H1 (cell line): Measurements from ENCODE around the gene MAOB. TPM values are rescaled to one million over a fixed set of nuclear protein-coding genes. Genes with fewer than 3 reads are reported as not detected.

Source experiments
- CTCF ChIA-PET: fragments of 300-600 bp; sonication (Branson Sonifier 250); formaldehyde crosslinking; loops from one replicate; lab custom pipeline; 2021; ENCODE audit not compliant: partially characterized antibody; lab: Charles Lee
- POLR2A ChIA-PET: fragments of 300-600 bp; sonication (Branson Sonifier 250); formaldehyde crosslinking; loops from one replicate; lab custom pipeline; 2021; ENCODE audit warnings: inconsistent platforms; ENCODE audit not compliant: partially characterized antibody; lab: Charles Lee
- DNase-seq, 2 experiments: peaks; one replicate each; pipeline versions ENCODE4 v3.0.0 to v3.0.0-alpha.2; 2010 to 2022; ENCODE audit warnings: low spot score in 2 of 2, low read depth in 1 of 2, mixed read lengths in 1 of 2
- FAIRE-seq: peaks from 2 replicates; lab custom pipeline; 2011; peaks lifted over from hg19 to GRCh38; lab: Jason Lieb, UNC
- H2AFZ ChIP-seq: 2 replicates; pipeline ENCODE4 v1.8.1; 2012; ENCODE audit warnings: low read length, inconsistent platforms
- H2AK5ac ChIP-seq: 2 replicates; pipeline ENCODE4 v1.6.1; 2013; ENCODE audit warnings: low read depth, low read length
- H2BK120ac ChIP-seq: replicated peaks from 2 replicates; pipeline ENCODE3; 2013; ENCODE audit warnings: low read depth, low read length, inconsistent platforms
- H2BK12ac ChIP-seq: 2 replicates; pipeline ENCODE4 v1.6.1; 2013; ENCODE audit warnings: low read depth, low read length
- H2BK15ac ChIP-seq: 2 replicates; pipeline ENCODE4 v1.6.1; 2013; ENCODE audit warnings: low read length
- H2BK20ac ChIP-seq: 2 replicates; pipeline ENCODE4 v1.6.1; 2013; ENCODE audit warnings: low read length
- H2BK5ac ChIP-seq: 2 replicates; pipeline ENCODE4 v1.6.1; 2013; ENCODE audit warnings: low read depth, low read length
- H3K14ac ChIP-seq: 2 replicates; pipeline ENCODE4 v1.6.1; 2013; ENCODE audit warnings: inconsistent platforms; ENCODE audit not compliant: insufficient read length
- H3K18ac ChIP-seq: 2 replicates; pipeline ENCODE4 v1.6.1; 2013; ENCODE audit warnings: low read length; ENCODE audit errors: extremely low read depth
- H3K23ac ChIP-seq: 2 replicates; pipeline ENCODE4 v1.6.1; 2013; ENCODE audit warnings: inconsistent platforms; ENCODE audit not compliant: insufficient read length
- H3K23me2 ChIP-seq: 2 replicates; pipeline ENCODE4 v1.6.1; 2013; ENCODE audit warnings: low read depth, low read length
- H3K27ac ChIP-seq: 2 replicates; pipeline ENCODE4 v1.6.1; 2011; ENCODE audit warnings: low read depth, low read length, inconsistent platforms
- H3K27me3 ChIP-seq, 4 experiments: replicated peaks in 1 of 4; 1 replicate in 1 of 4; 2 replicates in 3 of 4; pipeline versions ENCODE4 v1.6.1 to v1.8.1; 2011 to 2013; ENCODE audit warnings: low read length in 3 of 4, mild to moderate bottlenecking in 3 of 4, inconsistent platforms in 2 of 4, mixed read lengths in 2 of 4, moderate library complexity in 1 of 4; ENCODE audit not compliant: control insufficient read depth in 3 of 4, insufficient read depth in 3 of 4; ENCODE audit errors: extremely low read depth in 1 of 4
- H3K36me3 ChIP-seq, 4 experiments: 2 replicates each; pipeline versions ENCODE4 v1.6.1 to v1.8.1; 2011 to 2013; ENCODE audit warnings: mild to moderate bottlenecking in 4 of 4, low read length in 3 of 4, moderate library complexity in 2 of 4, control low read depth in 1 of 4, inconsistent platforms in 1 of 4; ENCODE audit not compliant: insufficient read depth in 4 of 4, control insufficient read depth in 2 of 4
- H3K4ac ChIP-seq: replicated peaks from 2 replicates; pipeline ENCODE3; 2013; ENCODE audit warnings: low read length, low read depth, mixed read lengths, inconsistent platforms; ENCODE audit not compliant: insufficient read length
- H3K4me1 ChIP-seq, 4 experiments: replicated peaks in 1 of 4; 1 replicate in 1 of 4; 2 replicates in 3 of 4; pipeline versions ENCODE4 v1.6.1 to v1.8.1; 2011 to 2013; ENCODE audit warnings: low read length in 3 of 4, inconsistent platforms in 2 of 4, mixed read lengths in 1 of 4; ENCODE audit not compliant: insufficient read depth in 4 of 4, control insufficient read depth in 3 of 4
- H3K4me2 ChIP-seq, 2 experiments: 2 replicates each; pipeline versions ENCODE4 v1.6.1 to v1.8.1; 2011 to 2013; ENCODE audit warnings: low read depth in 2 of 2, low read length in 2 of 2, control low read depth in 1 of 2, inconsistent platforms in 1 of 2, mild to moderate bottlenecking in 1 of 2; ENCODE audit not compliant: insufficient read depth in 1 of 2
- H3K4me3 ChIP-seq, 4 experiments: fragments of 200-600, 300-600 bp in 1 of 4; sonication (generic), shearing (Covaris generic), sonication (Bioruptor Twin) in 1 of 4; 2 replicates each; pipeline versions ENCODE4 v1.5.1 to v1.8.1; 2011 to 2016; ENCODE audit warnings: low read length in 4 of 4, low read depth in 3 of 4, control low read depth in 2 of 4, inconsistent platforms in 2 of 4, mild to moderate bottlenecking in 2 of 4, mixed read lengths in 1 of 4, moderate library complexity in 1 of 4; ENCODE audit not compliant: insufficient read depth in 2 of 4; ENCODE audit errors: extremely low read depth in 1 of 4
- H3K56ac ChIP-seq: replicated peaks from 2 replicates; pipeline ENCODE3; 2013; ENCODE audit warnings: low read depth, mild to moderate bottlenecking, mixed read lengths, low read length, inconsistent platforms; ENCODE audit not compliant: insufficient read length
- H3K79me1 ChIP-seq: 2 replicates; pipeline ENCODE4 v1.6.1; 2013; ENCODE audit warnings: low read depth, low read length, control low read depth
- H3K79me2 ChIP-seq, 2 experiments: 2 replicates each; pipeline versions ENCODE4 v1.6.1 to v1.8.1; 2012 to 2013; ENCODE audit warnings: low read length in 2 of 2, mild to moderate bottlenecking in 2 of 2, inconsistent platforms in 1 of 2; ENCODE audit not compliant: insufficient read depth in 2 of 2, control insufficient read depth in 1 of 2
- H3K9ac ChIP-seq, 4 experiments: replicated peaks in 1 of 4; 1 replicate in 1 of 4; 2 replicates in 3 of 4; pipeline versions ENCODE4 v1.6.1 to v1.8.1; 2011 to 2013; ENCODE audit warnings: low read depth in 3 of 4, low read length in 3 of 4, control low read depth in 2 of 4, mild to moderate bottlenecking in 2 of 4, moderate library complexity in 2 of 4, inconsistent platforms in 1 of 4; ENCODE audit errors: extremely low read depth in 1 of 4
- H3K9me3 ChIP-seq, 2 experiments: 2 replicates each; pipeline versions ENCODE4 v1.6.1 to v1.8.1; 2012 to 2013; ENCODE audit warnings: mild to moderate bottlenecking in 2 of 2, moderate library complexity in 2 of 2, control low read depth in 1 of 2, inconsistent platforms in 1 of 2, low read depth in 1 of 2, low read length in 1 of 2, mixed read lengths in 1 of 2; ENCODE audit not compliant: insufficient read depth in 2 of 2
- H4K20me1 ChIP-seq, 2 experiments: replicated peaks in 1 of 2; 2 replicates each; pipeline versions ENCODE3 to v1.8.1; 2011 to 2013; ENCODE audit warnings: inconsistent platforms in 2 of 2, low read length in 2 of 2, mild to moderate bottlenecking in 1 of 2; ENCODE audit not compliant: insufficient read depth in 2 of 2, control insufficient read depth in 1 of 2
- H4K5ac ChIP-seq: 2 replicates; pipeline ENCODE4 v1.6.1; 2013; ENCODE audit warnings: low read length, low read depth, mixed read lengths, inconsistent platforms; ENCODE audit not compliant: insufficient read length
- H4K8ac ChIP-seq: 2 replicates; pipeline ENCODE4 v1.8.0; 2013; ENCODE audit warnings: mild to moderate bottlenecking, moderate library complexity, low read length, inconsistent platforms; ENCODE audit not compliant: insufficient read depth; ENCODE audit errors: extremely low read depth
- H4K91ac ChIP-seq: replicated peaks from 2 replicates; pipeline ENCODE3; 2013; ENCODE audit warnings: low read length, mixed read lengths, inconsistent platforms; ENCODE audit not compliant: insufficient read length
- CHD1 ChIP-seq: IDR thresholded peaks from 2 replicates; pipeline ENCODE4 v1.6.1; 2012; ENCODE audit warnings: low read depth, low read length, improper control_type of control experiment
- KDM4A ChIP-seq: IDR thresholded peaks from one replicate; pipeline ENCODE4 v1.7.1; 2012; ENCODE audit warnings: low read depth, mild to moderate bottlenecking, moderate library complexity, low read length, inconsistent platforms; ENCODE audit not compliant: severe bottlenecking
- NRF1 ChIP-seq: IDR thresholded peaks from 2 replicates; pipeline ENCODE4 v1.6.1; 2011; ENCODE audit warnings: mild to moderate bottlenecking, low read depth, low read length, improper control_type of control experiment
- RXRA ChIP-seq: IDR thresholded peaks from 2 replicates; pipeline ENCODE4 v1.6.1; 2011; ENCODE audit warnings: low read depth, mild to moderate bottlenecking, low read length, moderate library complexity; ENCODE audit not compliant: insufficient read depth
- SP1 ChIP-seq: IDR thresholded peaks from 2 replicates; pipeline ENCODE4 v1.6.1; 2011; ENCODE audit warnings: low read depth, low read length
- TAF7 ChIP-seq: optimal IDR thresholded peaks from 2 replicates; pipeline ENCODE3; 2011; ENCODE audit warnings: low read depth, mild to moderate bottlenecking, inconsistent platforms, low read length, moderate library complexity, borderline replicate concordance
- WGBS, 2 experiments: shearing (Covaris generic) in 1 of 2; methylation state at CpG; one replicate each; pipeline versions ENCODE4 v1.1.6 to v1.1.7; 2013 to 2015; ENCODE audit warnings: low lambda C conversion rate in 2 of 2, mixed read lengths in 2 of 2, inconsistent platforms in 1 of 2, low coverage in 1 of 2, missing lambda C conversion rate in 1 of 2; ENCODE audit not compliant: insufficient replicate concordance in 2 of 2, insufficient coverage in 1 of 2, insufficient read length in 1 of 2; ENCODE audit errors: extremely low coverage in 1 of 2, missing lambda C conversion rate in 1 of 2; 5-methylcytosine and 5-hydroxymethylcytosine counted together
- polyA plus RNA-seq, 7 experiments: library from polyadenylated mRNA; depleted of rRNA in 3 of 7; stranded (reverse) in 5 of 7; unstranded in 2 of 7; fragments of >200 nt in 5 of 7; fragments of 200-250 nt in 2 of 7; gene quantifications; 1 replicate in 5 of 7; 2 replicates in 1 of 7; 4 replicates in 1 of 7; pipeline versions ENCODE4 v1.2.1 to v1.2.3, GENCODE V29; 2011 to 2013; ENCODE audit warnings: missing spikeins in 2 of 7, mixed read lengths in 2 of 7
- total RNA-seq: library from RNA; stranded (reverse); fragmentation: NEBNext Ultra II Directional; extraction: Animal tissue kit (Norgen Biotek cat#: 25700); gene quantifications from 2 replicates; pipeline ENCODE4 v1.2.1, GENCODE V29; 2021

Gene MAOB
- total and polyA plus RNA-seq, 2 of the 8 experiments (the other 6 are each of a cell fraction or from before 2014, with no cell fraction given) = 0.73 to 1.1 TPM

DNA sequence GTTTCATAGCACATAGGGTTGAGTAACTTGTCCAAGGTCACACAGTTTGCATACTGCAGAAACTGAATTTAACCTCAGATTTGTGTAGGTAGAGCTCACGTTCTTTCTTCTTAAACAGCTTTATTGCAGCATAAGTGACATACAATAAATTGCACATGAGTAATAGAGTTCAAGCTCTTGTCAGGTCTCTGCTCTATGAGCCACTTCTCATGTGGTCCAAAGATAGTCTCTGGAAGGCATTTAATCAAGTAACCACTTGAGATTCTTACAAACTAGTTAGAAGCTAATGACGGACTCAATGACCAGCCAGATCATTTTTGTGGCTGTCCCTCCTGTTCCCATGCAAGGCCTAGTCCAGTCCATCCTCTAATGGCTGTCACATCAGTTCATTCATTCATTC lies 68.9 kb downstream of the MAOB start:
- Histone ChIP-seq H2BK20ac (no peak overlapping the region), H2BK12ac (no peak overlapping the region), H3K79me2 (no peaks in the 10 kb centered on the region), H3K4me1 (no peaks in the 10 kb centered on the region), H3K79me1 (no peaks in the 10 kb centered on the region), H2BK5ac (no peak overlapping the region), H4K20me1 (no peaks in the 10 kb centered on the region), H3K36me3 (no peaks in the 10 kb centered on the region), H4K5ac (no peak overlapping the region), H3K4me2 (no peak overlapping the region), H3K4me3 (no peak overlapping the region), H3K4ac (no peak overlapping the region), H3K18ac (no peak overlapping the region), H3K27ac (no peak overlapping the region), H2BK120ac (no peak overlapping the region), H3K9ac (no peak overlapping the region), H3K23me2 (no peaks in the 10 kb centered on the region), H3K56ac (no peak overlapping the region), H3K14ac (no peak overlapping the region), H3K27me3 (no peaks in the 10 kb centered on the region), H2BK15ac (no peak overlapping the region), H2AFZ (no peak overlapping the region), H3K23ac (no peak overlapping the region), H4K8ac (no peak overlapping the region), H4K91ac (no peak overlapping the region), H2AK5ac (no peak overlapping the region), H3K9me3 (no peaks in the 10 kb centered on the region)
- ChIA-PET POLR2A (no interaction called here), CTCF (interaction anchor here (0.6 to 1.9 kb wide), 4 partner anchors 11 to 39 kb away, joined by 3 to 7 read pairs (median 4); no protein-coding TSS in a partner anchor)
- no peak for TF ChIP-seq NRF1
- no peak for TF ChIP-seq KDM4A
- TF ChIP-seq TAF7 = no peak
- no peak for TF ChIP-seq CHD1
- TF ChIP-seq SP1 = no peak
- no peak for TF ChIP-seq RXRA
- FAIRE-seq (no peak), DNase-seq (no peak)
- WGBS, 2 experiments = 76% methylated on average over 2 of the region's 2 CpGs; no CpG with 5 or more reads in 1 of the 2 experiments
